Measurements from ENCODE around the gene PIP5K1B. TPM values are rescaled to one million over a fixed set of nuclear protein-coding genes. Genes with fewer than 3 reads are reported as not detected.

PIP5K1B gene
- total RNA-seq, 2 experiments from 2014 or later, result 0.13 to 0.16 TPM

DNA sequence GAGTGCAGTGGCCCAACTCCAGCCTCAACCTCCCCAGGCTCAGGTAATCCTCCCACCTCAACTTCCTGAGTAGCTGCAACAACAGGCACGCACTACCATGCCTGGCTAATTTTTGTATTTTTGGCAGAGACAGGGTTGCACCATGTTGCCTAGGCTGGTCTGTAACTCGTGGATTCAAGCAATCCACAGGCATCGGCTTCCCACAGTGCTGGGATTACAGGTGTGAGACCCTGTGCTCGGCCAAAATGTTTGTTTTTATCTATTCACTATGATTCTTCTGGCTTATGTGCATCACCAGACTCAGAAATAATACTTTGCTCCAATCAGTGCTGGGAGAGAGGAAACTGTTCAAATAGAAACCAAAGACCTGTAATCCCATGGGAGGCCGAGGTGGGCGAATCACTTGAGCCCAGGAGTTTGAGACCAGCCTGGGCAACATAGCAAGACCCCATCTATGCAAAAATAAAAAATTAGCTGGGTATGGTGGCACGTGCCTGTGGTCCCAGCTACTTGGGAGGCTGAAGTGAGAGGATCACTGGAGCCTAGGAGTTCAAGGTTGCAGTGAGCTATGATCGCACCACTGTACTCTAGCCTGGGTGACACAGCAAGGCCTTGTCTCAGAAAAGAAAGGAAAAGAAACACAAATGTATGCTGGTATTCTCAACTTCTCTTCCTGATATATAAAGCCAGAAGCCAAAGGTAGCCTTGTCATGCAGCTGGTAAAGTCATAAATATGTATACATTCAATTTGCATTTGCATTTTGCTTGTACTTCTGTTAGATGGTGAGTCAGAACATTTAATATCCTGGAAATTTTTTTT lies 4.5 kb downstream of the PIP5K1B start:
- Mint-ChIP-seq H3K4me1 (ENCODE audit: low read depth) (peaks cover 10% of the 10 kb centered on the region), H3K36me3 (ENCODE audit: low read depth) (no peaks in the 10 kb centered on the region), H3K27me3 (ENCODE audit: low read depth) (peaks cover 55% of the 10 kb centered on the region), H3K4me3 (no peak overlapping the region), H3K27ac (no peak overlapping the region), H3K9me3 (ENCODE audit: insufficient read depth) (no peaks in the 10 kb centered on the region)
- POLR2A ChIA-PET, result no interaction called here
- ATAC-seq (no peak), DNase-seq (no peak)
- CTCF ChIA-PET, result no interaction called here

GRCh38 chr9:68710111-68710471 lies 5.1 kb downstream of the PIP5K1B start:
- POLR2A ChIA-PET, result no interaction called here
- peaks cover 53% of the 10 kb centered on the region for H3K27me3 Mint-ChIP-seq (ENCODE audit: low read depth)
- no peaks in the 10 kb centered on the region for H3K9me3 Mint-ChIP-seq (ENCODE audit: insufficient read depth)
- no peak overlapping the region for H3K27ac Mint-ChIP-seq
- H3K4me3 Mint-ChIP-seq, result no peak overlapping the region
- DNase-seq, result no peak
- ATAC-seq, result no peak
- H3K36me3 Mint-ChIP-seq (ENCODE audit: low read depth), result no peaks in the 10 kb centered on the region
- CTCF ChIA-PET, result no interaction called here
- peaks cover 10% of the 10 kb centered on the region for H3K4me1 Mint-ChIP-seq (ENCODE audit: low read depth)

DNA sequence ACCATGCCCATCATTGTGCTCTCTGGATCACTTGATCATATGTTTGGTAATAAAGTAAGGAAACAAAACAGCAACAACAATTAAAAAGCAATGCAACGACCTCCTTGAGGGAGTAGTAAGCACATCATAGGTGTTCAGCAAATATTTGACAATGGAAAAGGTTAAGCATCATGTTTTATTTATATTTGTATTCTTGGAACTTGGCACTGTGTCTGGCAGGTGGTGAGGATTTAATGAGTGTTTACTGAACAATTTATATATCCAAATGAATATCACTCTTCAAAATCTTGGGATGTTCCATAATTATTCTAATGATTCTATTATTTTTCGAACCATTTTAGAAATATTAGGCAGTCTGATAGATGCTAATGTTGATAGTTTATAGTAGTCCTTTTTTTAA lies 6.2 kb downstream of the PIP5K1B start:
- H3K27ac Mint-ChIP-seq, result no peak overlapping the region
- H3K4me3 Mint-ChIP-seq, result no peak overlapping the region
- H3K36me3 Mint-ChIP-seq (ENCODE audit: low read depth), result no peaks in the 10 kb centered on the region
- ChIA-PET POLR2A (no interaction called here), CTCF (no interaction called here)
- no peaks in the 10 kb centered on the region for H3K9me3 Mint-ChIP-seq (ENCODE audit: insufficient read depth)
- DNase-seq, result no peak
- H3K4me1 Mint-ChIP-seq (ENCODE audit: low read depth), result peaks cover 3% of the 10 kb centered on the region
- H3K27me3 Mint-ChIP-seq (ENCODE audit: low read depth), result peaks cover 45% of the 10 kb centered on the region
- no peak for ATAC-seq

DNA sequence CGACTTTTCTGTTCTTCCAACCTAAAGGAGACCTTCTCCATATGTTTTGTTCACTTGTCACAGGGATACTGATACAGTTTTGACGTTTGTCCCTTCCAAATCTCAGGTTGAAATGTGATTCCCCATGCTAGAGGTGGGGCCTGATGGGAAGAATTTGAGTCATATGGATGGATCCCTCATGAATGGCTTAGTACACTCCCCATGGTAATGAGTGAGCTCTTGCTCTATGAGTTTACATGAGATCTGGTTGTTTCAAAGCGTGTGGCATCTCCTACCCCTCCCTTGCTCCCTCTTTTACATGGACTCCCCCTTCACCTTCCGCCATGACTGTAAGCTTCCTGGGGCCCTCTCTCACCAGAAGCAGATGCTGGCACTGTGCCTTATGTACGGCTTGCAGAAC lies 6.9 kb downstream of the PIP5K1B start:
- no peak overlapping the region for H3K4me3 Mint-ChIP-seq
- no peak overlapping the region for H3K27ac Mint-ChIP-seq
- no peak for ATAC-seq
- no peaks in the 10 kb centered on the region for H3K9me3 Mint-ChIP-seq (ENCODE audit: insufficient read depth)
- CTCF ChIA-PET, result no interaction called here
- H3K36me3 Mint-ChIP-seq (ENCODE audit: low read depth), result no peaks in the 10 kb centered on the region
- DNase-seq, result no peak
- peaks cover 41% of the 10 kb centered on the region for H3K27me3 Mint-ChIP-seq (ENCODE audit: low read depth)
- POLR2A ChIA-PET, result no interaction called here
- H3K4me1 Mint-ChIP-seq (ENCODE audit: low read depth), result no peaks in the 10 kb centered on the region

DNA sequence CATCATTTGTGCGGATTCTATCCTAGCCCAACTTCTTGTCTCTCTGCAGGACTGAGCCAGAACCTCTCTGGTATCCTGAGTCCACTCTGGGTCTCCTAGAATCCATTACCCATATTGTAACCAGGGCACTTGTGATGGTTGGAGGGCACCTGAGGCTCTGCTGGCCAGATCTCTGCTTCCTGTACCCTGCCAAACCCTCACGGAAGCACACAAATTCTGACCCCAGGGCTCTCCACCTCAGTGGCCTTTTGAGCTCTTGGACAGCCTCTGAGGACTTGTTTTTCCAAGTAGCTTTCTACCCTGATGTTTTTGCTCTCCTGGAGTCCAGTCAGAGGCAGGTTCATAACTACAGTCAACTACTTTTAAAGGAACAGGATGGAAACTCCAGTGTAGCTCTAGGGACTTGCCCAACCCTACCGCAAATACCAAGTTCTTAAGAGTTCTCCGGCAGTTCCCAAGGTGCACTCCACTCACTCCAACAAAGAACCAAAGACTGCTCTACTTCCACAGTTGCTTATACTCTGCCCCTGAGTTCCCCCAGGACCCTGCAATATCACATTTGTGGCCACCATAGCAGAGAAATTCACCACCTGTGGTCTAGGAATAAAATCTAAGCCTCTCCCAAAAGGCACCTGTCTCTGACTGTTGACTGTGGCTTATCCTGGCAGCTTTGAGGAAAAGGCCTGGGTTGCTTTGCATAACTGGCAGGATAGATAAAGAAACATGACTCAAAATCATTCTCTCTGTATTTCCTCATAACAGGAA lies 9.6 kb downstream of the PIP5K1B start:
- no peak for DNase-seq
- no peak overlapping the region for H3K4me3 Mint-ChIP-seq
- POLR2A ChIA-PET, result no interaction called here
- CTCF ChIA-PET, result no interaction called here
- ATAC-seq, result no peak
- no peak overlapping the region for H3K27ac Mint-ChIP-seq
- no peaks in the 10 kb centered on the region for H3K9me3 Mint-ChIP-seq (ENCODE audit: insufficient read depth)
- no peaks in the 10 kb centered on the region for H3K36me3 Mint-ChIP-seq (ENCODE audit: low read depth)
- no peaks in the 10 kb centered on the region for H3K4me1 Mint-ChIP-seq (ENCODE audit: low read depth)
- peaks cover 30% of the 10 kb centered on the region for H3K27me3 Mint-ChIP-seq (ENCODE audit: low read depth)

GRCh38 chr9:68715181-68715456 lies 10.1 kb downstream of the PIP5K1B start:
- DNase-seq (no peak), ATAC-seq (no peak)
- no peak overlapping the region for H3K4me3 Mint-ChIP-seq
- peaks cover 25% of the 10 kb centered on the region for H3K27me3 Mint-ChIP-seq (ENCODE audit: low read depth)
- no peak overlapping the region for H3K27ac Mint-ChIP-seq
- no peaks in the 10 kb centered on the region for H3K36me3 Mint-ChIP-seq (ENCODE audit: low read depth)
- H3K9me3 Mint-ChIP-seq (ENCODE audit: insufficient read depth), result no peaks in the 10 kb centered on the region
- H3K4me1 Mint-ChIP-seq (ENCODE audit: low read depth), result no peaks in the 10 kb centered on the region
- ChIA-PET POLR2A (no interaction called here), CTCF (no interaction called here)

GRCh38 chr9:68717552-68718443 lies 12.8 kb downstream of the PIP5K1B start:
- ATAC-seq (no peak), DNase-seq (no peak)
- ChIA-PET CTCF (interaction anchor here (0.6 kb wide), 1 partner anchor 282 kb away, joined by 3 read pairs; no protein-coding TSS in a partner anchor), POLR2A (no interaction called here)
- Mint-ChIP-seq H3K9me3 (ENCODE audit: insufficient read depth) (no peaks in the 10 kb centered on the region), H3K27ac (no peak overlapping the region), H3K4me3 (no peak overlapping the region), H3K36me3 (ENCODE audit: low read depth) (no peaks in the 10 kb centered on the region), H3K4me1 (ENCODE audit: low read depth) (no peaks in the 10 kb centered on the region), H3K27me3 (ENCODE audit: low read depth) (peaks cover 11% of the 10 kb centered on the region)

DNA sequence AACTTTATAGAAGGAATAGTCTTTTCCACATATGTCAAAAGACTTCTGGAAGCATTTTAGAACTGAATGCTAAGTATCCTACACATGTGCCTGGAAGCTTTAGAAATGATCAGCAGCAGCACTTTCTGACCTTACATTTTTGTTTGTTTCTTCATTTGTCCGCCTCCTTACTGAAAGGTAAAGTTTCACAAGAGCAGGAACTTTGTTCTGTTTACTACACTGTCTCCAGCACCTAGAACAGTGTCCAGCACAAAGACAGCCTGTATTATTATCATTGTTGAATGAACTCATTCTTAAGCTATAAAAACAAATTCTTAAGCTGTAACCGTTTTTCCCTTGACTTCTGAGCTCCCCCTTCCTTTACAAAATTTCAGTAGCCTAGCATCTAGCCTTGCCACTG lies 14.8 kb downstream of the PIP5K1B start:
- Mint-ChIP-seq H3K4me3 (no peak overlapping the region), H3K27ac (no peak overlapping the region), H3K36me3 (ENCODE audit: low read depth) (no peaks in the 10 kb centered on the region), H3K4me1 (ENCODE audit: low read depth) (no peaks in the 10 kb centered on the region), H3K9me3 (ENCODE audit: insufficient read depth) (no peaks in the 10 kb centered on the region), H3K27me3 (ENCODE audit: low read depth) (peaks cover 10% of the 10 kb centered on the region)
- ChIA-PET CTCF (no interaction called here), POLR2A (no interaction called here)
- DNase-seq, result no peak
- ATAC-seq, result no peak

DNA sequence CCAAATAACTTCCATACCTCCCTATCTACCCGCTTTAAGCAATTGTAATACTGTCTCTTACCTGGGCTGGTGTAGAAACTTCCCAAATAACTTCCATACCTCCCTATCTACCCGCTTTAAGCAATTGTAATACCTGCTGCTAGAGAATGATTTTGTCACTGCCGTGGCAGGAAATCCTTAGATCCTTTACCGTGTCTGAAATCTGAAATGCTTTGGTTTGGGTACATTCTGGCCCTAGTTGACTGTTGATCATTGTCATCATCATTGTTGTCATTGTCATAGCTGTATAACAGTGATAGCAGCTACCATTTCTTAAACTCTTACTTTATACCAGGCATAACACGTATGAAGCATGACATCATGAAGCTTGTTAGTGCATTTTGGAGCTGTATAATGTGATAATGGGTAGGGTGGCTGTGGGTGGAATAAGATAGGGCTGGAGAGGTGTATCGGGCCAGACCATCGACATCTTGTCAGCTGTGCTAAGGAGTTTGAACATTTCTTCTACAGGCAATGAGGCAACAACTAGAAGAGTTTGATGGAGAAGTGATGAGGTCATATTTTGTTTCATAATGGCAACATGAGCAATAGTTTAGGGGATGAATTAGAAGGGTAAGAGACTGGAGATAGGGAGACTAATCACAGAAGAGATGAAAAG lies 15.7 kb downstream of the PIP5K1B start:
- no peak overlapping the region for H3K27ac Mint-ChIP-seq
- H3K4me3 Mint-ChIP-seq, result no peak overlapping the region
- ATAC-seq (no peak), DNase-seq (no peak)
- ChIA-PET CTCF (no interaction called here), POLR2A (no interaction called here)
- no peaks in the 10 kb centered on the region for H3K36me3 Mint-ChIP-seq (ENCODE audit: low read depth)
- no peaks in the 10 kb centered on the region for H3K4me1 Mint-ChIP-seq (ENCODE audit: low read depth)
- H3K9me3 Mint-ChIP-seq (ENCODE audit: insufficient read depth), result no peaks in the 10 kb centered on the region
- peaks cover 10% of the 10 kb centered on the region for H3K27me3 Mint-ChIP-seq (ENCODE audit: low read depth)

DNA sequence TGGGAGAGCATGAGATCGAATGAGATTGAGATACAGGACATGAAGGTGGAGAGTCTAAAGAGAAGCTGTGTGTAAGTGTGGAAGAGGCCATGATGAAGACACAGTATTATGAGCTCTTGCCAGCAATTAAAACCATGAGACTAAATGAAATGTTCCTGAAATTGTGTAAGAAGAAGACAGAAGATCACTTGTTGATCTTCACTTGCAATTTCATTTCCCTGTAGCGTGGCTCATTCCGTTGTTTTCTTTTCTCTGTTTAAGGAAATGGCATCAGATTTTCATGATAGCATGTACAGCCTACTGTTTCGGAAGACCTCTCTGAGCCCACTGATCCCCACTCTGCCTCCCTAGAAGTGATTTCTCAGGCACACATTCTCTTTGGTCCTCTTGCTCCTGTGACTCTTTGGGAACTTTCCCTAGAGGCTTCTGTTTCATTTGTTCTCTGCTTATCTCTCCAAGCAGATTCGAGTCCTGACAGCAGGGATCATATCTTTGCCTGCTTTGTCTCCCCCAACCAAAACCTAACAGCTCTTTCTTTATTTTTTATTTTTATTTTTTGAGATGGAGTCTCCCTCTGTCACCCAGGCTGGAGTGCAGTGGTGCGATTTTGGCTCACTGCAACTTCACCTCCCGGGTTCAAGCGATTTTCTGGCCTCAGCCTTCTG lies 16.8 kb downstream of the PIP5K1B start:
- Mint-ChIP-seq H3K4me1 (ENCODE audit: low read depth) (no peaks in the 10 kb centered on the region), H3K27me3 (ENCODE audit: low read depth) (peaks cover 8% of the 10 kb centered on the region), H3K4me3 (no peak overlapping the region), H3K36me3 (ENCODE audit: low read depth) (no peaks in the 10 kb centered on the region), H3K27ac (no peak overlapping the region), H3K9me3 (ENCODE audit: insufficient read depth) (no peaks in the 10 kb centered on the region)
- ChIA-PET POLR2A (no interaction called here), CTCF (no interaction called here)
- DNase-seq, result no peak
- ATAC-seq, result no peak

- POLR2A ChIA-PET, result no interaction called here
- H3K4me3 Mint-ChIP-seq, result no peak overlapping the region
- H3K36me3 Mint-ChIP-seq (ENCODE audit: low read depth), result no peaks in the 10 kb centered on the region
- CTCF ChIA-PET, result no interaction called here
- H3K9me3 Mint-ChIP-seq (ENCODE audit: insufficient read depth), result no peaks in the 10 kb centered on the region
- peaks cover 12% of the 10 kb centered on the region for H3K27me3 Mint-ChIP-seq (ENCODE audit: low read depth)
- DNase-seq (no peak), ATAC-seq (no peak)
- no peaks in the 10 kb centered on the region for H3K4me1 Mint-ChIP-seq (ENCODE audit: low read depth)
- no peak overlapping the region for H3K27ac Mint-ChIP-seq
Observed at GRCh38 chr9:68725070-68725469, 20.0 kb downstream of the PIP5K1B start.

Data from activated CD8-positive, alpha-beta T cell treated with anti-CD3 and anti-CD28 coated beads, Interleukin-2, amount 10 ng/mL, durations not matched to agents 7 days and 5 days (primary cell).